Mucosa of stomach (tissue), 1 donor: ENCODE results near the gene NRDE2.
"Not testable (repeated sequence)": the region's sequence is repeated elsewhere in the genome, so short reads cannot be mapped to it uniquely, and the experiment has no call there.

Experiments used
- H3K27me3 ChIP-seq: one replicate; pipeline ENCODE4 v1.7.0; 2013; ENCODE audit warnings: mild to moderate bottlenecking, low read length; ENCODE audit not compliant: control insufficient read depth, insufficient read depth
- H3K36me3 ChIP-seq: one replicate; pipeline ENCODE4 v1.7.0; 2013; ENCODE audit warnings: low read length; ENCODE audit not compliant: control insufficient read depth, insufficient read depth
- H3K4me1 ChIP-seq: one replicate; pipeline ENCODE4 v1.7.0; 2013; ENCODE audit warnings: mild to moderate bottlenecking, low read length; ENCODE audit not compliant: control insufficient read depth, insufficient read depth
- H3K4me3 ChIP-seq: one replicate; pipeline ENCODE4 v1.7.0; 2013; ENCODE audit warnings: low read length
- H3K9ac ChIP-seq: one replicate; pipeline ENCODE4 v1.7.0; 2013; ENCODE audit warnings: mild to moderate bottlenecking, low read length, moderate library complexity
- H3K9me3 ChIP-seq: one replicate; pipeline ENCODE4 v1.7.0; 2013; ENCODE audit warnings: mild to moderate bottlenecking, low read length, moderate library complexity; ENCODE audit not compliant: control insufficient read depth
- donor health status: Pancreatic carcinoma.

Gene NRDE2

DNA sequence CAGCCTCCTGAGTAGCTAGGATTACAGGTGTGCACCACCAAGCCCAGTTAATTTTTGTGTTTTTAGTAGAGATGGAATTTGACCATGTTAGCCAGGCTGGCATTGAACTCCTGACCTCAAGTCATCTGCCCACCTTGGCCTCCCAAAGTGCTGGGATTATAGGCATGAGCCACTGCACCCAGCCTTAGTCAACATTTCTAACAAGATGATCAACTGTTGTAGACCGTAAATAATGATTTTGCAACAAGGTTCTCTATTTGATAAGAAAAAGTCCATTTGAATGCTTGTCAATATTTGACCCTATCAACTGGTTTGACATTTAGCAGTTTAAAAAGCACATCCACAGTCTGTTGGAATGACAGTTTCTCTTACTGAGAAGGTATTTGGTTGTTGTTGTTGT, 25.2 kb upstream of the NRDE2 start:
- Histone ChIP-seq H3K4me3 (no peak overlapping the region), H3K27me3 (no peaks in the 10 kb centered on the region), H3K36me3 (no peaks in the 10 kb centered on the region), H3K9me3 (no peaks in the 10 kb centered on the region), H3K9ac (no peak overlapping the region), H3K4me1 (no peaks in the 10 kb centered on the region)

DNA sequence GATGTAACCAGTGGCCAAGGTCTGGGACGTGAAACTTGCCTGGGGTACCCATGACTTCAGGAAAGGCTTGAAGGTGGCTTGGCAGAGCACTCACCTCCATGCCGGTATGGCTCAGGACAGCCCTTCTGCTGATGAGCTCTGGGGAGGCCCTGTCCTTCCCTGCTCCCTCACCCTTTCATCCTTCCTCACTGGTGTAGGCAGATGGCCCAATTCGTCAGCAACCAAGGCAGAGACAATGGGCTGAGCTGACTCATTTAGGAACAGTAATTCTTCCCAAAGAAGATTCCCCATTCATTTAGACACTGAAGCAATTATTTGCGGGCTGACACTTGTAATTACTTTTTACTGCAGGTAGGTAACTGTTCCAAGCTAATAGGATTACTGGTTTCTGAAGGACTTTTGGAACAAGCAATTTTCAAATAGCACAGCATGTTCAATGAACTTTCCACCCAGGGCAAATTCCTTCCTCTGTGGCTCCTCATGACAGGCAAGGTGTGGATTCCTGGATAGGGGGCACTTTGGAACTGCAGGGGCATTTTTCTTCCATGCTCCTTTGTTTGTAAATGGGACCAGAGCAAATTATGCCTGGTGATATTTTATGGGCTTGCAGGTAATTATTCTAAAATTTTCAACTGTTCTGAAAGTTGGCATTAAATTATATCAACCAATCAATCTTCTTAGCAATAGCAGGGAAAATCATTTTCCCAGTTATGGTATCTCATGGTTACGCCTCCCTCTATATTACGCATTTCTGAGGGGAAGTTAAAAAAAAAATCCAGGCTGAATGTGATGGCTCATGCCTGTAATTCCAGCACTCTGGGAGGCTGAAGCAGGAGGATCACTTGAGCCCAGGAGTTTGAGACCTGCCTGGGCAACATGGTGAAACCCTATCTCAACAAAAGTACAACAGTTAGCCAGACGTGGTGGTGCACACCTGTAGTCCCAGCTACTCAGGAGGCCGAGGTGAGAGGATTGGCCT, 24.1 kb upstream of the NRDE2 start:
- Histone ChIP-seq H3K27me3 (no peaks in the 10 kb centered on the region), H3K9me3 (no peaks in the 10 kb centered on the region)

DNA sequence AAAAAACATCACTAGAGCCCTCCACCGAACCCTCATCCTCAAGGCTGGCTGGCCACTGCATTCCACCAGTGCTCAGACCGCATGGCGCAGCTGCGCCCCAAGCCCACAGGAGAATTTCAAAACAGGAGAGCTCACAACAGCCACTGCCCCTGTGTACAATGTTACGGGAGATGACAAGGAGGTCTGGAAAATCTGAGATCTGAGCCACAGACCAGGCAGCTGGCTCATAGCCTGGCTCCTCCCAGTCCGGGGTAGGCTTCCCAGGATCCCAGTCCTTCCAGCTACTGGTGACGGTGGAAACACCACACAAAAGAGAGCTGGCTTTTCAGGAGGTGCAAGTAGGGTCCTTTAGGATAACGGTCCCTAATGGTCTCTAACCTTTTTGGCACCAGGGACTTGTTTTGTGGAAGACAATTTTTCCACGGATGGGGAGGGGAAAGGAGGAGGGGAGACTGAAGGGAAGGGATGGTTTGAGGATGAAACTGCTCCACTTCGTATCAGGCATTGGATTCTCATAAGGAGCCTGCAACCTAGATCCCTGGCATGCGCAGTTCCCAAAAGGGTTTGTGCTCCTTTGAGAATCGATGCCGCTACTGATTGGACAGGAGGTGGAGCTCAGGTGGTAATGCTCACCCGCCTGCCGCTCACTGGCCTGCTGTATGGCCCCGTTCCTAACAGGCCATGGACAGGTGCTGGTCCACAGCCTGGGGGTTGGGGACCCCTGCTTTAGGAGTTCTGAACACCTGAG, 23.0 kb upstream of the NRDE2 start:
- no peaks in the 10 kb centered on the region for H3K36me3 ChIP-seq
- no peaks in the 10 kb centered on the region for H3K4me1 ChIP-seq
- no peaks in the 10 kb centered on the region for H3K27me3 ChIP-seq
- no peaks in the 10 kb centered on the region for H3K9me3 ChIP-seq
- H3K4me3 ChIP-seq, result no peak overlapping the region
- H3K9ac ChIP-seq, result no peak overlapping the region

More for the DNA sequence above, 24.1 kb upstream of the NRDE2 start:
- Histone ChIP-seq H3K36me3 (no peaks in the 10 kb centered on the region), H3K9ac (no peak overlapping the region), H3K4me3 (no peak overlapping the region), H3K4me1 (no peaks in the 10 kb centered on the region)

DNA sequence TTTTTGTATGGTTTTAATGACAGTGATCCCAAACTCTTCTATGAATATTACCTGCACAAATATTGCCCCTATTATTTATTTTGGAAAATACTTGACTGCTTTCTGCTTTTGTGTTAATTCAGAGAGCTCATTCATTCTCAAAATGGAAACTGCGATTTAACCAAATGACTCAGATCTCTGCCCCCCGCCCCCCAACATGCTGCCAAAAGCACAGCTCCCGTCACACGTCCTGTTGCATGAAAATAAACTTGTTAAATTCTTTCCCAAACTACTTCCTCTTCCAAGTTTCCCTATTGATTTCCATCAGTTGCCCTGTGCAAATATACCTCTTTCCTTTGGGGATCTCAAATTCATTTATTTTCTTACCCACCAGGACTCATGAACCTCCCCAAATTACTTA, 18.0 kb upstream of the NRDE2 start:
- Histone ChIP-seq H3K4me3 (no peak overlapping the region), H3K9me3 (no peaks in the 10 kb centered on the region), H3K4me1 (no peaks in the 10 kb centered on the region), H3K27me3 (no peaks in the 10 kb centered on the region), H3K36me3 (no peaks in the 10 kb centered on the region), H3K9ac (no peak overlapping the region)

DNA sequence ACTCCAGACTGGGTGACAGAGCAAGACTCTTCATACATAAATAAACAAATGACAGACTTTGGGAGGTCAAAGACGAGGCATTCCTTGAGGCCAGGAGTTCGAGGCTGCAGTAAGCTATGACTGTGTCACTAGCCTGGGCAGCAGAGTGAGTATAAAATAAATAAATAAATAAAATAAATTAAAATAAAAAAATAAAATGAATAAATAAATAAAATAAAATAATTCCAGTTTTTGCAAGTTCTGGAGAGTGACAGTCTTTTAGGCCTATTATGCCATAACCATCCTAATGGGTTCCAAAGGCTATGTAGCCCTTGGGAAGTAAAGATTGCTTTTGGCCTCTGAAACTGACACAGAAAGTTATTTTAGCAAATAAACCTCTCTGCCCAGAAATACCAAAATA, 16.5 kb upstream of the NRDE2 start:
- Histone ChIP-seq H3K27me3 (no peaks in the 10 kb centered on the region), H3K9me3 (no peaks in the 10 kb centered on the region), H3K9ac (no peak overlapping the region), H3K4me3 (no peak overlapping the region), H3K4me1 (no peaks in the 10 kb centered on the region), H3K36me3 (no peaks in the 10 kb centered on the region)

DNA sequence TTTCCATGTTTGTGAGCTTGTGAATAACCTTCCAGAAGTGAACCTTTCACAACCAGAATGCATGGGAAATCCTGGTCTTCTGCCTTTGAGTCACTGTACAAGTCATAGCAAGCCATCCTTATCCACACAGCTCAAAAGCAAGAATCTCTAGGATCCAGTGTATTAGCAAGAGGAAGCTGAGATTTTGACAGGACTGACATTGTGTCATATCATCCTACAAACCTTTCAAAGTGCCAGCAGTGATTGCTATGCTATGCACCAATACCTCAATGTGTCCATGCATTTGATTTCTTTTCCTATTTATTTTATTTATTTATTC, 13.5 kb upstream of the NRDE2 start:
- H3K9me3 ChIP-seq, result no peaks in the 10 kb centered on the region
- no peak overlapping the region for H3K9ac ChIP-seq

DNA sequence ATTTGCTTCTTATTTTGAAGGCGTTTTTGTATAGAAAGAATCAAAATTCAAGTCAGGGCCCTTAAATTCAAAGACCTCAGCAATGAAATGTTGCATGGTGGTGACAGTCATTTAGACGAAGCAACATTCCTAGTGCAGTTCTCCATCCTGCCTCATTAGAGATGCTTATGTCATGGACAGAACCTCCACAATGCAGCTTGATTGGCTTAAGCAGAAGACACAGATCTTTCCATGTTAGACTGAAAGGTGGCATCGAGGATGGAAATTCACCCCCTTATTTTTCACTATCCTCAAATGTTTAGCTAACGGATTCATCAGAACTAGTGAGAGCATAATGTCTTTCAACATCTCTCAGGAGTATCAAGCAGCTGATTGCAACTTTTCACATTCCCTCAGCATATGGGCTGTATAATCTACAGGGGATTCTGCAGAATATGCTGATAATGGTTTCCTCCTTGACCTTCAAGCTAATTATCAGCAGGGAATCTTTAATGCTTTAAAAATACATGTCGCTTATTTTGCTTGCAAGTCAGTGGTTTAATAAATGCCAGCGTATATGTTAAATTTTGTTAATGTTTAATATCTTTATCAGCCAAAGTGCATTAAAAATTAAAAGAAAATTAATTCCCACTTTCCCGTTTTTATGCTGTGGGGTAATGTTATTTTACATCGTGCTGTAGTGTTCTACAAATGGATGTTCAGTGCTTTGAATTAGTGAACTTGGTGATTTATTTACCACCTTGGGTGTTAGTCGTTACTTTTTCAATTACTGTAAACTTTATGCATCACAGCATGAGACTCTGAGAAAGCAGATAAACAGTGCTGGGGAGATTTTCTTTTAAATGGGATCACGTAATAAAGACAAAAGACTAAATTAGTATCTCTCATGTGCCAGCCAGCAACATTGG, 12.8 kb upstream of the NRDE2 start:
- no peaks in the 10 kb centered on the region for H3K36me3 ChIP-seq

More for the DNA sequence above, 13.5 kb upstream of the NRDE2 start:
- no peaks in the 10 kb centered on the region for H3K27me3 ChIP-seq
- no peaks in the 10 kb centered on the region for H3K4me1 ChIP-seq
- H3K4me3 ChIP-seq, result no peak overlapping the region
- no peaks in the 10 kb centered on the region for H3K36me3 ChIP-seq

DNA sequence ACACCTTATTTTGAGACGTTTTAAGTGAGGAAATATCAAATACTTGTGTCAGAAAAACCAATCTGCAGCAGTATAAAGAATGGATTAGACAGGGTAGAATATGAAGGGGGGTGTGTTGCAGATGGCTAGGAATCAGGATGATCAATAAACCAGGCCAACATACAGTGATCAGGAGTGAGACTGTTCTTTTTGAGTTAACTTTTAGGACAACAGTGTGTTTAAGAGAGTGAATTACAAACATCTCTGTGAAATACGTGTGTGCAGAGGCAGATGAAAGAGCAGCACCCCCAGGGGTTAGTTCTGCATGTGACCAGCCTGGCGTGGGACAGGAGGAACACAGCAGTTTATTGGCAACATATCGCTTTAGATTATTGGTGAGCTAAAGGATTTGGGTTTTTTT, 10.6 kb upstream of the NRDE2 start:
- Histone ChIP-seq H3K9ac (no peak overlapping the region), H3K27me3 (no peaks in the 10 kb centered on the region), H3K4me3 (no peak overlapping the region), H3K36me3 (no peaks in the 10 kb centered on the region), H3K4me1 (no peaks in the 10 kb centered on the region), H3K9me3 (no peaks in the 10 kb centered on the region)

More for the DNA sequence above, 12.8 kb upstream of the NRDE2 start:
- H3K9ac ChIP-seq, result no peak overlapping the region
- no peaks in the 10 kb centered on the region for H3K27me3 ChIP-seq
- no peak overlapping the region for H3K4me3 ChIP-seq
- no peaks in the 10 kb centered on the region for H3K4me1 ChIP-seq
- no peaks in the 10 kb centered on the region for H3K9me3 ChIP-seq

DNA sequence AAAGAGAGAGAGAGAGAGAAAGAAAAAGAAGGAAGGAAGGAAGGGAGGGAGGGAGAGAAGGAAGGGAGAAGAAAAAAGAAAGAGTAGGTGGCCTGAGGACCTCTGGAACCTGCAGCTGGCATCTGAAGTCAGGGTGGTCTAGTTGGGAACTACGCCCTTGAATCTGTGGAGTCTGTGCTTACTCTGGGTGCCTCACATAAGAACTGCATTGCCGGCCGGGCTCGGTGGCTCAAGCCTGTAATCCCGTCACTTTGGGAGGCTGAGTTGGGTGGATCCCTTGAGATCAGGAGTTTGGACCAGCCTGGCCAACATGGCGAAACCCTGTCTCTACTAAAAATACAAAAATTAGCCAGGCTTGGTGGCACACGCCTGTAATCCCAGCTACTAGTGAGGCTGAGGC, 10.0 kb upstream of the NRDE2 start:
- Histone ChIP-seq H3K9me3 (no peaks in the 10 kb centered on the region), H3K36me3 (no peaks in the 10 kb centered on the region), H3K4me3 (no peak overlapping the region), H3K4me1 (no peaks in the 10 kb centered on the region), H3K9ac (no peak overlapping the region), H3K27me3 (no peaks in the 10 kb centered on the region)

DNA sequence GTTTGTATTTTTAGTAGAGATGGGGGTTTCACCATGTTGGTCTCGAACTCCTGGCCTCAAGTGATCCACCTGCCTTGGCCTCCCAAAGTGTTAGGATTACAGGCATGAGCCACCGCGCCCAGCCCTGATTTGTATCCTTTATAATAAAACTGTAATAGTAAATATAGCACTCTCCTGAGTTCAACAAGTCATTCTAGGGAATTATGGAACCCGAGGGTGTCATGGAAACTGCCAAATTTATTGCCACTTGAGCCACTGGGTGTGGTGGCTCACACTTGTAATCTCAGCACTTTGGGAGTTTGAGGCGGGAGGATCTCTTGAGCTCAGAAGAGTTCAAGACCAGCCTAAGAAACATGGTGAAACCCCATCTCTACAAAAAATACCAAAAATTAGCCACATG, 9.5 kb upstream of the NRDE2 start:
- H3K9ac ChIP-seq, H3K4me1 ChIP-seq, H3K9me3 ChIP-seq, H3K4me3 ChIP-seq, H3K27me3 ChIP-seq, H3K36me3 ChIP-seq: not testable (repeated sequence)

DNA sequence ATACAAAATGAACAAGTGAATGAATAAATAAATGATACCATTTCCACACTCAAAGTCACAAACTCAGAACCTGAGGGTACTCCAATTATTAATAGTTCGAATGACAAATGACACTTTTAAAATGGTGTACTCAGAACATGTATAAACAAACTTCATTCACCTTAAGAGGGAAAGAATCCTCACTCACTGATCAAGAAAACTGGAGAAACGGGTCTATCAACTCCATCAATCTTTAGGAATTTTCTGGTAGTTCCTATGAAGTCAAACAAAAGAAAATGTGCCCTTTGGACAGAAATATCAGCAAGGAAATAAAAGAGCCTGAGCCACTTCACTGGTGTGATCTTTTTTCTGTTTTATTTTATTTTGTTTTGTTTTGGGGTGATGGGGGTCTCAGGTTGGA, 5.2 kb upstream of the NRDE2 start:
- H3K4me1 ChIP-seq, result peaks cover 5% of the 10 kb centered on the region
- no peaks in the 10 kb centered on the region for H3K27me3 ChIP-seq
- no peak overlapping the region for H3K4me3 ChIP-seq

More for the DNA sequence above, 5.2 kb upstream of the NRDE2 start:
- no peaks in the 10 kb centered on the region for H3K9me3 ChIP-seq
- H3K9ac ChIP-seq, result no peak overlapping the region
- no peaks in the 10 kb centered on the region for H3K36me3 ChIP-seq
